K562 (cell line): ENCODE results near the gene UBXN1.

ENCODE experiments used
- ELF1 ChIP-seq: fragments of 200-800 bp; sonication (Bioruptor generic); IDR thresholded peaks from 2 replicates; pipeline ENCODE4 v1.6.1; 2016; ENCODE audit warnings: missing genetic modification characterization, missing compliant biosample characterization
- ZBTB43 ChIP-seq: sonication (generic); formaldehyde crosslinking; IDR thresholded peaks from 2 replicates; pipeline ENCODE4 v1.8.0; 2023; ENCODE audit warnings: mild to moderate bottlenecking, missing genetic modification reagents

- no peak for TF ChIP-seq ELF1 (tag)
- no peak for TF ChIP-seq ZBTB43 (CRISPR knock-in tag)
Observed at GRCh38 chr11:62676698-62677097, 2.2 kb downstream of the UBXN1 start.
